ENCODE results near the gene PRKCA.
"Not testable (repeated sequence)": the region's sequence is repeated elsewhere in the genome, so short reads cannot be mapped to it uniquely, and the experiment has no call there.

The PRKCA gene

GRCh38 chr17:66292353-66292752, 10.1 kb upstream of the PRKCA start:
- DNase-seq = no peak

GRCh38 chr17:66296289-66296725, 6.1 kb upstream of the PRKCA start:
- DNase-seq = no peak

GRCh38 chr17:66297443-66297842, 5.0 kb upstream of the PRKCA start:
- not testable (repeated sequence) for DNase-seq

- DNase-seq = no peak
Observed at GRCh38 chr17:66299711-66300110, 2.7 kb upstream of the PRKCA start.

- no peak for DNase-seq
Observed at GRCh38 chr17:66300956-66301355, 1.5 kb upstream of the PRKCA start.

- no peak for DNase-seq
Observed at GRCh38 chr17:66301367-66301863, 998 bp upstream of the PRKCA start.

GRCh38 chr17:66302761-66303626, 581 bp downstream of the PRKCA start:
- DNase-seq = peak; percentile 30

GRCh38 chr17:66304304-66305174, 2.1 kb downstream of the PRKCA start:
- no peak for DNase-seq

GRCh38 chr17:66306446-66306845, 4.0 kb downstream of the PRKCA start:
- DNase-seq = no peak

GRCh38 chr17:66307257-66307656, 4.8 kb downstream of the PRKCA start:
- DNase-seq = no peak

- DNase-seq = no peak
Observed at GRCh38 chr17:66308856-66309255, 6.4 kb downstream of the PRKCA start.

- DNase-seq = no peak
Observed at GRCh38 chr17:66309793-66310192, 7.4 kb downstream of the PRKCA start.

- DNase-seq = no peak
Observed at GRCh38 chr17:66310528-66311148, 8.2 kb downstream of the PRKCA start.

GRCh38 chr17:66312912-66313311, 10.5 kb downstream of the PRKCA start:
- no peak for DNase-seq

- no peak for DNase-seq
Observed at GRCh38 chr17:66313325-66313724, 10.9 kb downstream of the PRKCA start.

GRCh38 chr17:66313995-66314659, 11.7 kb downstream of the PRKCA start:
- DNase-seq = no peak

- DNase-seq = no peak
Observed at GRCh38 chr17:66317629-66318028, 15.2 kb downstream of the PRKCA start.

- DNase-seq = no peak
Observed at GRCh38 chr17:66319226-66319625, 16.8 kb downstream of the PRKCA start.

GRCh38 chr17:66322764-66323163, 20.4 kb downstream of the PRKCA start:
- no peak for DNase-seq

- DNase-seq = not testable (repeated sequence)
Observed at GRCh38 chr17:66324381-66325004, 22.1 kb downstream of the PRKCA start.

- DNase-seq = no peak
Observed at GRCh38 chr17:66326476-66327047, 24.1 kb downstream of the PRKCA start.

GRCh38 chr17:66330646-66331037, 28.2 kb downstream of the PRKCA start:
- DNase-seq = no peak
